Measurements from ENCODE around the gene MED16.
"Not testable (repeated sequence)": the region's sequence is repeated elsewhere in the genome, so short reads cannot be mapped to it uniquely, and the experiment has no call there.

MED16 gene

DNA sequence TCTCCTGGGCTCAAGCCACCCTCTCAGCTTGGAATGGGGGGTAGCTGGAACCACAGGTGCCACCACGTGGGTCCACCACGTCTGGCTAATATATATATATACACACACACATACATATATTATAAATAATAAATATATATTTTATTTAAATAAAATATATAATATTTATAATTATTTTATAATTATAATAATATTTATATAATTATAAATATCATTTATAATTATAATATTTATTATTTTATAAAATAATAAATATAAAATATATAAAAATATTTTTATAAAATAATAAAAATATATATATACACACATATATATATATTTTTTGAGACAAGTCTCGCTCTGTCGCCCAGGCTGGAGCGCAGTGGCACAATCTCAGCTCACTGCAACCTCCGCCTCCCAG, 38.4 kb downstream of the MED16 start:
- no peak for DNase-seq (ENCODE audit: low read depth in 2 of 2)

GRCh38 chr19:853614-854220, 39.3 kb downstream of the MED16 start:
- not testable (repeated sequence) for DNase-seq (ENCODE audit: low read depth in 2 of 2)

GRCh38 chr19:853014-853585, 39.9 kb downstream of the MED16 start:
- DNase-seq (ENCODE audit: low read depth in 2 of 2) = no peak

DNA sequence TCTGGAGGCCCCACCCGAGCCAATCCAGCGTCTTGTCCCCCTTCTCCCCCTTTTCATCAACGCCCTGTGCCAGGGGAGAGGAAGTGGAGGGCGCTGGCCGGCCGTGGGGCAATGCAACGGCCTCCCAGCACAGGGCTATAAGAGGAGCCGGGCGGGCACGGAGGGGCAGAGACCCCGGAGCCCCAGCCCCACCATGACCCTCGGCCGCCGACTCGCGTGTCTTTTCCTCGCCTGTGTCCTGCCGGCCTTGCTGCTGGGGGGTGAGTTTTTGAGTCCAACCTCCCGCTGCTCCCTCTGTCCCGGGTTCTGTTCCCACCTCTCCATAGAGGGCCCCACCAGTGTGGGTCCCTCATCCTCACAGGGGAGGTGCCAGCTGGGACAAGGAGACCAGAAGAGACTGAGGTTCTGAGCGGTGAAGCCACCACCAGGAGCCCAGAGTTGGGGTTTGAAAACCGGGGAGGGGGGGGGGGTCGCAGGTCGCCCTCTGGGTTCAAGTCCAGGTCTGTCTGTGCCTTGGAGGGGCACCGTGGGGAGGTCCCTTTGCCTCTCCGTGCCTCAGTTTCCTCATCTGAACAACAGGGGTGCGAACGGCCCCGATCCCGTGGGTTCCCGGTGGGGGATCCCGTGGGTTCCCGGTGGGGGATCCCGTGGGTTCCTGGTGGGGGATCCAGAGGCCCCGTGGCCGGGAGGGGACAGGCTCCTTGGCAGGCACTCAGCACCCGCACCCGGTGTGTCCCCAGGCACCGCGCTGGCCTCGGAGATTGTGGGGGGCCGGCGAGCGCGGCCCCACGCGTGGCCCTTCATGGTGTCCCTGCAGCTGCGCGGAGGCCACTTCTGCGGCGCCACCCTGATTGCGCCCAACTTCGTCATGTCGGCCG, 40.6 kb downstream of the MED16 start, which contains the start of gene ELANE:
TSS of gene ELANE (plus strand) at position 168 of the 878 bp plus-strand sequence. CDS start at position 194, 26 bp downstream.
- DNase-seq (ENCODE audit: low read depth in 2 of 2) = no peak

GRCh38 chr19:850979-851335, 42.0 kb downstream of the MED16 start:
- DNase-seq (ENCODE audit: low read depth in 2 of 2) = no peak

DNA sequence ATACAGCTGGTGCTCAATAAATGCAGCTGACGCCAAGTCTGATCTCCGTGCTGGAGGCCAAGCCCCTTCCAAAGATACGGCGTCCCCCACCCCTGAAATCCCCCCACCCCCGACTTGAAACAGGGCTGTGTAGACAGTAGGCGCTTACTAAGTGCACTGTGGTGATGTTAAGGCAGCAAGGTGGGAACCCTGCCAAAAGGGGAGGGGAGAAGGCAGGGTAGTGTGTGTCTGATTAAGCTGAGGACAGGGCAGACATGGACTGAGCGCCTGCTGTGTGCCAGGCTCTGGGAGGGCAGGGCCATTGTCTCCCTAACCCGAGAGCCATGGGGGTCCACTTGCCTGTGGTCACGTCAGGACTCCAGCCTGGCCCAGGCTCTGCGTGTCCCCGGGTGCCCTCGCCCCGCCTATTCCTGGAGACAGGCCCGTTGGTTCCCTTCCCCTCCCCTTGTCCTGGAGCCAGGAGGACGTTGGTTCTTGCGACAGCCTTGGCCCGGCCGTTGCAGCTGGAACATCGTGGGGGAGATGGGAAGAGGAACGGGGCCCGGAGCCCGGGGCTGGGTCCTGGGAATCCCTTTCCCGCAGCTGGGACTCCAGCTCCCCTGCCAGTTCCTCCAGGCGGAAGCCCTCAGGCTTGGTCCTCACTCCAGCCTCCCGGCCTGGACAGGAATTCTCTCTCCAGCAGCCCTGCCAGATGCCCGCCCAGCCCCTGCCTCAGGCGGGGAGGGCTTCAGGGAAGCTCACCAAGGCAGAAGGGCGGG, 42.6 kb downstream of the MED16 start:
- no peak for DNase-seq (ENCODE audit: low read depth in 2 of 2)

GRCh38 chr19:849195-849594, 43.8 kb downstream of the MED16 start:
- DNase-seq (ENCODE audit: low read depth in 2 of 2) = not testable (repeated sequence)

GRCh38 chr19:848386-848921, 44.5 kb downstream of the MED16 start:
- DNase-seq (ENCODE audit: low read depth in 2 of 2) = no peak

GRCh38 chr19:845707-846521, 47.1 kb downstream of the MED16 start:
- DNase-seq (ENCODE audit: low read depth in 2 of 2) = no peak

- no peak for DNase-seq (ENCODE audit: low read depth in 2 of 2)
Measured at GRCh38 chr19:844546-844971, 48.4 kb downstream of the MED16 start.

DNA sequence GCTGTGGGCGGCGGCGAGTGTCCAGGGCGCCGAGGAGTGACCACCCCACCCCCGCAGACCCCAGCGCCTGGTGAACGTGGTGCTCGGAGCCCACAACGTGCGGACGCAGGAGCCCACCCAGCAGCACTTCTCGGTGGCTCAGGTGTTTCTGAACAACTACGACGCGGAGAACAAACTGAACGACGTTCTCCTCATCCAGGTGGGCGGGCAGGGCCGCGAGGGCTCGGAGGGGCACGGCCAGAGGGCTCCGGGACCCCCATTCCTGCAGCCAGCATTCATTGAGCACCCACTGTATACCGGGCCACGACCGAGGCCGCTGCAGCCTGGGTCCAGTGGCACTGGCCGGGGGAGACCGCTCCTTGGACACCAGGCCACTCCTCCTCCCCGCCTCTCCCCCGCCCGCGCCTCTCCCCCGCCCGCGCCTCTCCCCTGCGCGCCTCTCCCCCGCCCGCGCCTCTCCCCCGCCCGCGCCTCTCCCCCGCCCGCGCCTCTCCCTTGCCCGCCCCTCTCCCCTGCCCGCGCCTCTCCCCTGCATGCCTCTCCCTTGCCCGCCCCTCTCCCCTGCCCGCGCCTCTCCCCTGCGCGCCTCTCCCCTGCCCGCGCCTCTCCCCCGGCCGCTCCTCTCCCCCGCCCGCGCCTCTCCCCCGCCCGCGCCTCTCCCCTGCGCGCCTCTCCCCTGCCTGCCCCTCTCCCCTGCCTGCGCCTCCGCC, 49.0 kb downstream of the MED16 start:
- no peak for DNase-seq (ENCODE audit: low read depth in 2 of 2)

DNA sequence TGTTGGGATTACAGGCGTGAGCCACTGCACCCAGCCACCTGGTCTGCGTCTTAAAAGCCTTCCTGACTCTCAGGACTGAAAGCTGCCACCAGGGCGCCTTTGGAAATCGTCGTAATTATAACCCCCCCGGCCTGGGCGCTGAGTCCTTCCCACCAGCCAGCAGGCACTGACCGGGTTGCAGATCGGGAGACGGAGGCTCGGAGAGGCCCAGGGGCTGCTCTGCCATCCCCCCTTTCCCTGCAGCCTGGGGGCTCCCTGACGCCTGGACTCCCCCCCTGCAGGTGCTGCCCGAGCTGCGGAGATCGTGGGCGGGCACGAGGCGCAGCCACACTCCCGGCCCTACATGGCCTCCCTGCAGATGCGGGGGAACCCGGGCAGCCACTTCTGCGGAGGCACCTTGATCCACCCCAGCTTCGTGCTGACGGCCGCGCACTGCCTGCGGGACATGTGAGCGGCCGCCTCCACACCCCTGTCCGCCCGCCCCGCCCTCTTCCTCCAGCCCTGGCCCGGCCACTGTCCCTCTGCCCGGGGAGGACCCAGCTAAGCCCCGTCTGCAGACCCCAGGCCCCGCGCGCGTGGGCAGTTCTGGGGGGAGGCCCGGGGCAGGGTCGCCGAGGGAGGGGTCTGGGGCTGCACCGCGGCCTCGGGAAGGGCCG, 49.7 kb downstream of the MED16 start:
- no peak for DNase-seq (ENCODE audit: low read depth in 2 of 2)

GRCh38 chr19:842802-843179, 50.2 kb downstream of the MED16 start:
- not testable (repeated sequence) for DNase-seq (ENCODE audit: low read depth in 2 of 2)

- no peak for DNase-seq (ENCODE audit: low read depth in 2 of 2)
Measured at GRCh38 chr19:840519-841206, 52.3 kb downstream of the MED16 start, which contains the start of gene PRTN3. Gene PRTN3 (plus strand): TSS chr19:840999. CDS start chr19:841009, 10 bp downstream.

GRCh38 chr19:835210-835810, 57.7 kb downstream of the MED16 start:
- no peak for DNase-seq (ENCODE audit: low read depth in 2 of 2)

DNA sequence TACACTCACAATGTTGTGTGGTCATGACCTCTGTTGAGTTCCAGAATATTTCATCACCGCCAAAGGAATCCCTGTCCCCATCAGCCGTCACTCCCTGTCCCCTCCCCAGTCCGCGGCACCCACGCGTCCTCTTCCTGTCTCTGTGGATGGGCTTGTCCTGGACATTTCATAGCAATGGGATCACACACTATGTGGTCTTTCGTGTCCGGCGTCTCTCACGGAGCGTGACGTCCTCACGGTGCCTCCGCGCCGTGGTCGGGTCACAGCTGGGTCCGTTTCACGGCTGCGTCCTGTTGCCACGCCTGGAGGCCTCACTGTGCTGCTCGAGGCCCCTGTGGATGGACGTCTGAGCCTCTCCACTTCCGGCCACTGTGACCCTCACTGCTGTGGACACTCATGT, 58.8 kb downstream of the MED16 start:
- no peak for DNase-seq (ENCODE audit: low read depth in 2 of 2)

GRCh38 chr19:831407-832369, 61.3 kb downstream of the MED16 start:
- no peak for DNase-seq (ENCODE audit: low read depth in 2 of 2)
